GM18517 (cell line): ENCODE data around the gene ARMH3.
"Not testable (repeated sequence)": the region's sequence is repeated elsewhere in the genome, so short reads cannot be mapped to it uniquely, and the experiment has no call there.

ENCODE experiments used
- ATAC-seq: cut with Tn5 transposase; IDR thresholded peaks from one replicate; pipeline ENCODE4 v1.9.1; 2021; ENCODE audit warnings: mild to moderate bottlenecking, moderate library complexity; ENCODE audit not compliant: unreplicated experiment

The ARMH3 gene

DNA sequence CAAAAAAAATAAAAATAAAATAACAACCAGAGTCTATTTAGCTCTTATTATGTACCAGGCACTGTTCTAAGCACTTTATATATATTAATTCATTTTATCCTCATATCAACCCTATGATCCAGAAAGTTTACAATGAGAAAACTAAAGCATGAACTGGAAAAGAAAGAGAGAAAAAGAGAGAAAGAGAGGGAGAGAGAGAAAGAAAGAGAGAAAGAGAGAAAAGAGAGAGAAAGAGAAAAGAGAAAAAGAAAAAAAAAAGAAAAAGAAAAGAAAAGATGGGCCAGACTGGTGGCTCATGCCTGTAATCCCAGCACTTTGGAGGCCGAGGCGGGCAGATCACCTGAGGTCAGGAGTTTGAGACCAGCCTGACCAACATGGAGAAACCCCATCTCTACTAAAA lies 9.9 kb downstream of the ARMH3 start:
- ATAC-seq: no peak

DNA sequence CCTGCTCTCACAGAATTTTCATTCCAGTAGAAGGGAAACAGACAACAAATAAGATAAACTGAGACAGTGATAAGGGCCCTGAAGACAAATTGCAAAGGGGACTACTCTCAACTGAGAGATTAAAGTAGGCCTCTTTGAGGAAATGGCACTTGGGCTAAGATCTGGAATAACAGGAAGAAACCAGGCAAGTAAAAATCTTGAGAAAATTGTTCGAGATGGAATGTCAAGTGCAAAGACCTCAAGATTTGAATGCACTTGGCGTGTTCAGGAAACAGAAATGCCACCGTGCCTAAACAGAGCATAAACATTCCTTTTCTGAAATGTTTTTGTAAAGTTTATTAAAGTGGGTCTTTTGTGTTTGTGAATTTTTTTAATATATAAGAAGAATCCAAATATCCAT lies 10.7 kb downstream of the ARMH3 start:
- no peak for ATAC-seq

GRCh38 chr10:102040305-102041050 lies 15.5 kb downstream of the ARMH3 start:
- ATAC-seq: no peak

GRCh38 chr10:102038410-102038809 lies 17.6 kb downstream of the ARMH3 start:
- no peak for ATAC-seq

DNA sequence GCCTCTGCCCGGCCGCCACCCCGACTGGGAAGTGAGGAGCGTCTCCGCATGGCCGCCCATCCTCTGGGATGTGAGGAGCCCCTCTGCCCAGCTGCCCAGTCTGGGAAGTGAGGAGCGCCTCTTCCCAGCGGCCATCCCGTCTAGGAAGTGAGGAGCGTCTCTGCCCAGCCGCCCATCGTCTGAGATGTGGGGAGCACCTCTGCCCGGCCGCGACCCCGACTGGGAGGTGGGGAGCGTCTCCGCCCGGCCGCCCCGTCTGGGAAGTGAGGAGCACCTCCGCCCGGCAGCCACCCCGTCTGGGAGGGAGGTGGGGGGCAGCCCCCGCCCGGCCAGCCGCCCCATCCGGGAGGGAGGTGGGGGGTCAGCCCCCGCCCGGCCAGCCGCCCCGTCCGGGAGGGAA lies 20.2 kb downstream of the ARMH3 start:
- not testable (repeated sequence) for ATAC-seq

- ATAC-seq: no peak
Observed at GRCh38 chr10:102033787-102034186, 22.2 kb downstream of the ARMH3 start.

DNA sequence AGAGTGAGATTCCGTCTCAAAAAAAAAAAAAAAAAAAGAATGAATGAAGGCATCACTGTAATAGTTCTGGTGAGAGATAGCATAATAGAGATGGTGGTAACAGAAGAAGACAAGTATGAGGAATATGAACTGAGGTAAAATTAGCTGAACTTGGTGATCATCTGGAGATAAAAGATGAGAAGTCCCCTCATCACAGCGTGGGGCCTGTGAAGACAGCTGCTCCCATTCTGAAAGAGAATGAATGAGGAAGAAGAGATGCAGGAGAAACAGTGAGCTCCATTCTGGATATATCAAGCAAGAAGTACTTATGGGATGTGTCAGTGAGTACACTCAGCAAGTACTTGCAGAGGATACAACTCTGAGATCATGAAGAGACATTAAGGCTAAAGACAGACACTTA lies 28.7 kb downstream of the ARMH3 start:
- ATAC-seq: no peak

DNA sequence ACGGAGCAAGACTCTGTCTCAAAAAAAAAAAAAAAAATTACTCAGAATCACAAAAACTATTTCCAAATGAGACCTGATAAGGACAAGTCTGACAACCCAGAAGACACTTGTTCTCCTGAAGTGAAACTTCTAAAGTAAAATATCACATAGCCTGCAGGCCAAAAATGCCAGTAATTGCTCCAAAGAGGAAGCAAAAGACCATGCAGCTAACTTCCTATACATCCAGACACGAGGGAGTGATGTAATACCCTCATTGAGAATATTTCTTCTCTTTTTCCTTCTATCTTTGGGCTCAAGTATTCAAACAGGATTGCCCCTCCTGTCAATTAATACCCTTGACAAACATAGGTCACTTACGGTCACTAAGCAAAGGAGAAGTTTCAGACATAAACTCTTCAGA lies 31.2 kb downstream of the ARMH3 start:
- ATAC-seq: no peak

GRCh38 chr10:102020938-102021337 lies 35.0 kb downstream of the ARMH3 start:
- no peak for ATAC-seq

GRCh38 chr10:102017295-102017694 lies 38.7 kb downstream of the ARMH3 start:
- ATAC-seq: no peak

DNA sequence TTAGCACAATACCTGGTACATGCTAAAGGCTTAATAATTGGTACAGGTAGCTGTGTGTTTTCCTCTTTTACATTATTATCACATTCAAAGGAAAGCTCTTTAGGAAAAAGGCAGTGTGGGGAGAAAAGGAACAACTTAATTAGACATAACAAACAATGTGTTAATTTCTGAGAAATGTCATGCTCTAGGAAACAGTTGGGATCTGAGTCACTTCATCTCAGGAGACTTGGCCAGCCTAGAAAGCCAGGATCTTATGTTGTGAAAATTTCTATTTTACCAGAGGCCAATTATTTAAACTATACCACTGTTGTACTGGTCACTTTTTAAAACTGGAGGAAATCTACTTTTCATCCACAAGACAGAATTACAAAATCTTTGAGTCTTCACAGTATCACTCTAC lies 39.6 kb downstream of the ARMH3 start:
- ATAC-seq: no peak

DNA sequence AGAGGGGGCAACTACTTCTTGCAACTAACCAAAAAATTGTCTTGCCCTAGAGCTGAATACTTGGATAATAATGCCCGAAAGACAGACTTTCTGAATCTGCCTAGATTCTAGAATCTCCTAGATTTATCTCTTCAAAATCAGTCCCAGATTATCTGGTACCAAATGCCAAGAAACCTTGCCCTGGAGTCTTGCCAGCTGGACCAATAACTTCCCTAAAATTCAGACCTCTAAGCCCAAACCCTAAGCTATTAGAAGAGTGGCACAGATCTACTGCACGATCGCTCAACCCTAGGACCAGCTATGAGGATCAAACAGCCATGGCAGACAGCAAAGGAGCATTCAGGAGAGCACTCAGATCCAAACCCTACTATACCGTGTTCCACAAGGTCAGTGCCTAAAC lies 45.0 kb downstream of the ARMH3 start:
- no peak for ATAC-seq

DNA sequence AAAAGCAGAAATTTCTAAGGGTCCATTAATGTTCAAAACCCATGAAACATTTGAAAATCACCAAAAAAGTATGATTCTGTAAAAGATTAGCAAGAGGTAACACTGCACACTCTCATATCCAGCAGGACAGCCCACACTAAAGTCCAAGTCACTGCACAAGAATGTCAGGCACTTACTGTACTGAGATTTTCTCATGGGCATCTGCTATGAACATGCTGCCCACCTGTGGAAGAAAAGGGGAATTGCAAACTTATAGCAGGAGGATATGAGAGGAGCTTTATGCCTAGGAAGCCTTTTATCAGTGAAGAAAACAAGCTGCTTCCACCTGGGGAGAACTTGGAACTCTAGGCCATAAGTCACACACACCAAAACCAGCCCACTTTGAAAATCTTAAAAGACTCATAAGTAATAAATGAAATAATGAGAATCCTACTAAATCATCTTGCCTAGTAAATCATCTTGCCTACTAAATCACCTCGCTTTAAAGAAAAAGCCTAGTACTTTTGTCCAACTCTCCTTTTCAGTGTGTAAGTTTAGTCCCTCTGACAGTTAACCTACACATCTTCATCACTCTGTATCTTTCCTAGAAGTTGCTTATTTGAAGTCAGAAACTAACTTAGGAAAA lies 46.1 kb downstream of the ARMH3 start:
- ATAC-seq: no peak

DNA sequence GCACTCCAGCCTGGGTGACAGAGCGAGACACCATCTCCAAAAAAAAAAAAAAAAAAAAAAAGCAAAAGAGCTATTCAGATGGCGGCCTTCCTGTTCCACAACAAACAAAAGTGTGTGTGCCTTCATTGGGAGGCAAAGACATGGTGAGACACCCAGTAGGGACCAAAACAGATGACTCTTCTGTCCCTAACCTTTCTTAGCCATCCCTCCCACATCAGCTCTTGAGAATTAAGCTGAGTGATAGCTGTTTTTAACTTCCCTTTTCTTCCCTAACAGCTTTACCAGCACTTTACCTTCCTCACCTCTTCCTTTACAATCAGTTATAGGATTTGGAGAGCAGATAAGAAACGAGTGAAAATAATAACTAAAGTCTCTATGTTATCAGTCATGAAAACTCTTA lies 48.2 kb downstream of the ARMH3 start:
- ATAC-seq: no peak

- ATAC-seq: not testable (repeated sequence)
Observed at GRCh38 chr10:102007031-102007430, 48.9 kb downstream of the ARMH3 start.

- ATAC-seq: no peak
Observed at GRCh38 chr10:102004376-102004775, 51.6 kb downstream of the ARMH3 start.

GRCh38 chr10:102003541-102003940 lies 52.4 kb downstream of the ARMH3 start:
- ATAC-seq: no peak

DNA sequence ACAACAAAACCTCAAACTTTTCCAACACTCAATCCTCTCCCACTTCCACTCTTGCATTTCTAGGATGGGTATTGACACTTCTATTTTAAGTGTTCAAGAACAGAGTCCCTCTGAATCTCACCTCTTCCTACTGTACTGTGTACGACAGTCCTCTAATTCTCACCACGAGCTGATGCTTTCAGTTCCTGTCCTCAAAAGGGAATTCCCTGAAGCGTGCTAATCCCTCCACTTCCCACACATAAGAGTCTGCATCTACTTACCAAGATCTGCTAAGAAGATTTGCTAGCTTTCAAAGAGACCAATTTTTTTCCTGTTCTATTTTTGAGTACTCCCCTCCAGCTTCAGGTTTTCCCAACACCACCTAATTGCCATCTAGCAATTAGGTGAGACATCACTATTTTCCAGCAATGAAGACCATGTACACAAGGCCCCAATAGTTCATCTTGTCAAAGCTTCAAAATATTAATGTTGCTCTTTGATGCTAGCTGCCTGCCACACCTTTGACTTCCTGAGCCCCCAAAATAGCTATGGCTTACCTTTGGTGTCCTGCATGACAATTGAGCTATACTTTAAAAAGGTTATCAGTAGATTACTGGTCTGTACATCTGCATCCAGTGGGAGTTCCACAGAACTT lies 54.4 kb downstream of the ARMH3 start:
- ATAC-seq: peak; percentile 62

- no peak for ATAC-seq
Observed at GRCh38 chr10:101997803-101998202, 58.2 kb downstream of the ARMH3 start.

DNA sequence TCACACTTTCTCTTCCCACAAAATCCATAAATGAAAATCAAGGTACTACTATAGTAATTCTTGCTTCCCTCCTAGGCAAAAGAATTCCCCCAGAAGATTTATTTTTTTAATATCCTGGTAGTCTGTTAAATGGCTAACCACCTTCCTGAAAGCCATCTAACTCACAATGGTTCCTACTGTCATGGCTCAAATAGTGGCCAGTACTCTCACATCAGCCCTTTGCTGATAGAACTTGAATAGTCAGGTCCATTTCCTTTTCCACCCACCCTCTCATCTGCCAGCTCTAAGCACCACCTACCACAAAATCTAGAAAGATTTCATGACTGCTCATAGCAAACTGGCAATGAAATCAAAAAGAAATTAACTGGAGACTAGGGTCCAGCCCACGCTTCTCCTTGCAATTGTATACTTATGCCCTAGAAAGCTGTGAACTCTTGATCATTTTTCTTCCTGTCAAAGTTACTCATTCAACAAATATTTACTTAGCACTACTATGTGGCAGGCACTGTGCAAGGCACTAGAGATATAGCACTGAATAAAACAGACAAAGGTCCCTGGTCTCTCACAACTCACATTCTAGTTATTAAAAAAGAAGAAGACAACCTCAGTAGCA lies 60.4 kb downstream of the ARMH3 start:
- ATAC-seq: no peak

DNA sequence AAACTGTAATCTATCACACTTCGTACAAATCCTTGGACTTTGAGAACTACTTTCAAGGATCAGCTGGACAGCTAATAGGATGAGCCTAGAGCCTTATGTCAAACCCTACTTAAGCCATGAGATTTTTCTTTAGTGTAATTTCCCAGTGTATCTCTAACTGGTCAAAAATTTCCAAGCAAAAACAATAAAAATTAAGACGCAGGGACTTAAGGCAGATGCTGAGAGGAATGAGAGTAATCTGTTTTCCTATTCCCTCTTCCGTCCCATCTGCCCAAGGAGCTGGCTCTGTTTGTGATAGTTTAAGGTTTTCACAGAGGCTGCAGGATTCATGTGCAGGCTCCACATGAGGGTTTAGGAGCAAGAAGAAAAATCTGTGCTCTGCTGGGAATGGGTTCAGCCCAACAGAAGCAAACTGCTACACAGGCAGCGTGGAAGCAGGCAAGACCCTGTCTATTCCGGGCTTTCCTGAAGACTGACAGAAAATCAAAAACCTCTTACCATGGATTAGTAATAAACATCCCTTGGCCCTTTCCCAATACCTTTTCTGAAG lies 62.2 kb downstream of the ARMH3 start:
- no peak for ATAC-seq

DNA sequence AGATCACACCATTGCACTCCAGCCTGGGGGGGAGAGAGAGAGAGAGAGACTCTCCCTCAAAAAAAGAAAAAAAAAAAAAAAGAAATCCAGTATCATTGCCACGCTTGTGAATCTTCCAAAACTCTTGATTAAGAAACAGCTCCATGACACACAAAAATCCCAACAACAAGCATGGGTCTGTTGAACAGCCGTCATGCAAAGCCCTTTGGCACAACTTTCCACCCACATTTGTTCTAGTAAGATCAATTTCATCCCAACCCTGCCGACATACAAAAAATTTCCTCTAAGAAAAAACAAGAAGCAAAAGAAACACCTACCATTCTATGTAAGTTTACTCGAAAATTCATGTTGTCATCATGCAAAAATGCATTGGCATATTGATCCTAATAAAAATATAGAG lies 62.8 kb downstream of the ARMH3 start:
- no peak for ATAC-seq
